Skeletal muscle tissue (tissue), 4 donors: Measurements from ENCODE around the gene FAM193B. TPM values are rescaled to one million over a fixed set of nuclear protein-coding genes. Genes with fewer than 3 reads are reported as not detected.
A peak's percentile ranks its signal among the peaks of the same experiment; 100 is the strongest.
"Not testable (repeated sequence)": the region's sequence is repeated elsewhere in the genome, so short reads cannot be mapped to it uniquely, and the experiment has no call there.

Experiments used
- H3K27ac ChIP-seq: one replicate; pipeline ENCODE4 v1.7.0; 2013; ENCODE audit warnings: mild to moderate bottlenecking, low read depth, low read length, inconsistent platforms
- H3K27me3 ChIP-seq, 3 donors: one replicate each; pipeline ENCODE4 v1.7.0; 2013; ENCODE audit warnings: low read length in 3 of 3; ENCODE audit not compliant: control insufficient read depth in 3 of 3, insufficient read depth in 3 of 3
- H3K36me3 ChIP-seq, 3 donors: one replicate each; pipeline ENCODE4 v1.7.0; 2013; ENCODE audit warnings: low read length in 3 of 3; ENCODE audit not compliant: control insufficient read depth in 3 of 3, insufficient read depth in 3 of 3
- H3K4me1 ChIP-seq, 3 donors: one replicate each; pipeline ENCODE4 v1.7.0; 2013; ENCODE audit warnings: low read length in 3 of 3, mild to moderate bottlenecking in 3 of 3; ENCODE audit not compliant: control insufficient read depth in 3 of 3, insufficient read depth in 3 of 3
- H3K4me3 ChIP-seq, 3 donors: one replicate each; pipeline ENCODE4 v1.7.0; 2013; ENCODE audit warnings: low read length in 3 of 3
- H3K9ac ChIP-seq, 3 donors: one replicate each; pipeline ENCODE4 v1.7.0; 2013; ENCODE audit warnings: low read length in 3 of 3, mild to moderate bottlenecking in 3 of 3, moderate library complexity in 2 of 3, low read depth in 1 of 3
- H3K9me3 ChIP-seq, 3 donors: one replicate each; pipeline ENCODE4 v1.7.0; 2013; ENCODE audit warnings: low read length in 3 of 3; ENCODE audit not compliant: control insufficient read depth in 3 of 3
- total RNA-seq: library from RNA; depleted of rRNA; stranded (reverse); fragments of >200 nt; gene quantifications from one replicate; pipeline ENCODE4 v1.2.3, GENCODE V29; 2014
- donor health status: Osteomylitis.

Gene FAM193B
- total RNA-seq, 1 donor from 2014 or later = 11.0 TPM

DNA sequence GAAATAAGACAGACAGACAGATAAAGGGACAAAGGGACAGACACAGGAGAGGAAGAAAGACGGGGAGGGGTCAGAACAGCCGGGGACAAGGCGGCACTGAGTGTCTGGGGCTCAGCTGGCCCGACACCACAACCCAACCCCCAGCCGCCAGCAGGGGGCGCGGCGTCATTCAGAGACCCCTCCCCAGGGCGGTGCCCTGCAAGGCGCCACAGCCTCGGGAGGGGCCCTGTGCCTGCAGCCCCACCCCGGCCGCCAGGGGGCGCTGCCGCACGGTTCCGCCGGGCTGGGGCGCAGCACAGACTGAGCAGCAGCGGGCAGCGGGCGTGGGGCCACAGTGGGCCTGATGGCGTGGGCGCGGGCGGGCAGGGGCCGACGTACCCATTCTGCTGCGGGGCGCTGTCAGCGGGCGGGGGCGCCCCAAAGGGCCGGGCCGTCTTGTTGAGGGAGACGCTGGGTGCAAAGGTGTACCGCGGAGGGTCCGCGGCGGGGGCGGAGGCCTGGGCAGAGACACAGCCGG lies 62.9 kb downstream of the FAM193B start:
- H3K27ac ChIP-seq = no peak overlapping the region
- no peaks in the 10 kb centered on the region for H3K9me3 ChIP-seq
- H3K36me3 ChIP-seq = peaks cover 53 to 69% (median 67%) of the 10 kb centered on the region in 3 donors
- H3K27me3 ChIP-seq = no peaks in the 10 kb centered on the region
- H3K4me3 ChIP-seq = no peak overlapping the region
- H3K4me1 ChIP-seq = peaks cover 46 to 62% (median 53%) of the 10 kb centered on the region in 3 donors
- H3K9ac ChIP-seq = peak overlapping the region in 1 of 3 donors; percentile 16

DNA sequence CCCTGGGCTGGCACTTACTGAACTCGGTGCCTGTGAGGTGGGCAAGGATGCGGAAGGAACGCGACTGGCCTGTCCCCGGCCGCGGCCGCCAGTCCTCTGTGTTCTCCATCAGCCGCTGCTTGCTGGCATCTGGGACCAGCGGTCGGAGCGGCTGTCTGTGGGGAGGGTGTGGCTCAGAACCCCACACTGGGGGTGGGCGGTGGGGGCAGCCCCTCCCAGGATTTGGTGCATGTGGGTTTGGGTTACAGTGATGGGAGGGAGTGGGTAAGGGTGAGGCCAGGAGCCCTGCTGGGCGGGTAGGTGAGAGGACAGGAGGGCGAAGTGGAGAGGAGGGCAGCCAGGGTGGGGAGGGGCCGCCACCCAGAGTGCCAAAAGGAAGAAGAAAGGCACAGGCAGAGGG lies 63.4 kb downstream of the FAM193B start:
- Histone ChIP-seq H3K36me3 (peaks cover 57 to 71% (median 70%) of the 10 kb centered on the region in 3 donors), H3K4me1 (peaks cover 46 to 62% (median 51%) of the 10 kb centered on the region in 3 donors), H3K4me3 (no peak overlapping the region), H3K27me3 (no peaks in the 10 kb centered on the region), H3K27ac (no peak overlapping the region), H3K9me3 (no peaks in the 10 kb centered on the region), H3K9ac (peak overlapping the region in 1 of 3 donors; percentile 33)

DNA sequence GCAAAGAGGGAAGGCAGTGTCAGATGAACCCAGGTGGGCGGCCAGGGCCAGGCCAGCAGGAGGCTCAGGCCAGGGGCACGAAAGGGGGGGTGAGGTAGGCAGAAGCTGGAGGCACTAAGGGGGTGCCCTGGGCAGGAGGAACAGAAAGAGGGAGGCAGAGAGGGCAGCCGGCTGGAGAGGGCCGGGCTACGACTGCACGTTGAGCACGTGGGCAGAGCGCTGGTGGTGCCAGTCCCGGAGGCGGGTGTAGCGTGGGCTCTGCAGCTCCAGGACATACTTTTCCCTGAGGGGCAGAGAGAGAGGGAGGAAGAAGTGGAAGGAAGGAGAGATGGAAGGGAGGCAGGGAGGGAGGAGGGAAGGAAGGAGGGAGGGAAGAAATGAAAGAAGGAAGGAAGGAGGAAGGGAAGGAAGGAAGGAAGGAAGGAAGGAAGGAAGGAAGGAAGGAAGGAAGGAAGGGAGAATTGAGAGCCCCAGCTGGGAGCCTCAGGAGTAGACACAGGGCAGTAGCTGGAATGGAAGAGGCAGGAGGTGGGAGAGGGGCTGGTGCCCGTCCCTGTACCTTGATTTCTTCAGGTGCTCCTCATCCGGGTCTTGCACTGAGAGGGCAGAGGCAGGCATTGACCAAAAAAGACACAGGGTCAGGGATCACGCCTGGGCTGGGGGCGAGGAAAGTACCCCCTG lies 63.9 kb downstream of the FAM193B start:
- peaks cover 60 to 65% (median 65%) of the 10 kb centered on the region in 3 donors for H3K36me3 ChIP-seq
- no peaks in the 10 kb centered on the region for H3K27me3 ChIP-seq
- H3K27ac ChIP-seq = no peak overlapping the region
- H3K4me1 ChIP-seq = peaks cover 44 to 60% (median 51%) of the 10 kb centered on the region in 3 donors
- no peaks in the 10 kb centered on the region for H3K9me3 ChIP-seq
- H3K4me3 ChIP-seq = no peak overlapping the region
- peak overlapping the region in 1 of 3 donors; percentile 33 for H3K9ac ChIP-seq

DNA sequence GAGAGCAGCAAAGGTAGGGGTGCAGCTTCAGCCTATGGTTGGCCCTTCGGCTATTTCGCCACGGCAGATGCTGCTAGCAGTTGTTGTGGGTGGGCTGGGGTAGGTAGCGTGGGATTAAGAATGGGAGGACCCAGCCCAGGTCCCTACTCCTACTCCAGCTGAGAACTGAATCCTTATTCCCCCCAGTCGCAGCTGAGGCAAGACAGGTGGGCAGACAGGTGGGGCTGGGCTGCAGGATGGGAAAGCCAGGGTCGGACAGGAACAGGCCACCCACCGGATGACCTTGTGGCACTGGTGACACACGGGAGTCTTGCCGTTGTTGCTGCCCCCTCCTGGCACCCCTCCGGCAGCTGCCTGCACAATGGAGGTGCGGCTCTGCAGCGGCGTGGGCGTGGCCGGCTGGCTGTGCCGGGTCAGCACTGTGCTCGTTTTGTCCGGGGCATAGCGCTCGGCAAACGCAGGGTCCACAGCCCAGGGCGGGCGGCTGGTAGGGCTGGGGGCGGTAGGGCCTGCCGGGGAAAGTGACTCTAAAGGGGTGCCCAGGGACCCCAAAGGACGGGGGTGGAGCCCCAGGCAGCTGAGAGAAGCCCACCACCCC lies 65.1 kb downstream of the FAM193B start:
- Histone ChIP-seq H3K4me1 (peaks cover 42 to 60% (median 51%) of the 10 kb centered on the region in 3 donors), H3K4me3 (no peak overlapping the region), H3K9ac (no peak overlapping the region), H3K36me3 (peaks cover 62 to 68% (median 63%) of the 10 kb centered on the region in 3 donors), H3K9me3 (no peaks in the 10 kb centered on the region), H3K27ac (no peak overlapping the region), H3K27me3 (no peaks in the 10 kb centered on the region)

DNA sequence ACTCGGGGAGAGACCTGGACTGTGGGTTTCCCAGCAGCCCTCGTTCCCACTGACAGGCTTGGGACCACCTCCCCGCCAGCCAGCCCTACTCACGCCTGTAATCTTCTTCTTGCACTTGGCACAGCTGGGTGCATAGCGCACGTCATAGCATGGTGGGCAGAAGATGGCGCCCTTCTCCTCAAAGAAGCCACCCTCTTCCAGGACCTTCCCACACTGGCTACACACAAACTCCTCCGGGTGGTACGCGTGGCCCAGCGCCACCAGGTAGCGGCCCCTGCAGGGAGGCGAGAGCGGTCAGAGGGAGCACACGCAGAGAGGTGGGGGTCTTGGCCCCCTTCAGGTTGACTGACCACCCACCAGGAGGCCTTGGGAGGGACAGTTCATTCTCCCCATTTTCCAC lies 66.4 kb downstream of the FAM193B start:
- H3K4me3 ChIP-seq = no peak overlapping the region
- H3K4me1 ChIP-seq = peaks cover 36 to 55% (median 49%) of the 10 kb centered on the region in 3 donors
- H3K27me3 ChIP-seq = no peaks in the 10 kb centered on the region
- H3K27ac ChIP-seq = no peak overlapping the region
- no peak overlapping the region for H3K9ac ChIP-seq
- peaks cover 58 to 70% (median 66%) of the 10 kb centered on the region in 3 donors for H3K36me3 ChIP-seq
- H3K9me3 ChIP-seq = no peaks in the 10 kb centered on the region

DNA sequence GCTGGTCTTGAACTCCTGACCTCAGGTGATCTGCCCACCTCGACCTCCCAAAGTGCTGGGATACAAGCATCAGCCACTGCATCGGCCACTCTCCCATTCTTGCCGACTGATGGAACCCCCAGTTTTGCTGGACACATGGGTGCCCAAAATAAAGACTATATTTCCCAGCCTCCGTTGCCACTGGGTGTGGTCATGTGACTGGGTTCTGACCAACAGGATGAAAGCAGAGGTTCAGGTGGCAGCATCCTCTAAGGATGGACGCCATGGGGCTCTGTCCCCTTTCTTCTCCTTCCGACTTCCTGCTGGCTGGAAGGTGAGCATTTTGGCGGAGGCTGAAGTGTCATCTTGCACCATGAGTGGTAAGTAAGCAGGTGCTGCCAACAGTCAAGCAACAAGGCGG lies 67.2 kb downstream of the FAM193B start:
- Histone ChIP-seq H3K9me3 (no peaks in the 10 kb centered on the region), H3K9ac (no peak overlapping the region), H3K4me1 (peaks cover 28 to 47% (median 41%) of the 10 kb centered on the region in 3 donors), H3K27me3 (no peaks in the 10 kb centered on the region), H3K36me3 (peaks cover 50 to 63% (median 59%) of the 10 kb centered on the region in 3 donors), H3K4me3 (no peak overlapping the region), H3K27ac (no peak overlapping the region)

DNA sequence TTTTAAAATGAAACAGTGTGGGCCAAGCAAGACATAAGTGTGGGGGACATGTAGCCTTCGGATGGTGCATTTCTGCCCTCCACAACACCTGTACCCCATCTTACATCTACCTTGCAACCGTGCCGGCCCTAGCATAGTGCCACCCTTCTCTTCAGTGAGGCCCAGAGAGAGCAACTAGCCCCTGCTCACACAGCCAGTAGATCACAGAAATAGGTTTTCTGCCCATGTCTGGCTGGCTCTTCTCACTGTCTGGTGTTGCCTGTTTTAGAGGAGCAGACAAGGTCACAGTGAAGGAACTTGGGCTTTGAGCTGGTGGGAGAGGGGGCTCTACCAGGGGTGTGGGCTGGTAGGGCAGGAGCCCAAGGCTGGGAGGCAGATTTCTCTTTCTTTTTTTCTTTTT lies 68.1 kb downstream of the FAM193B start:
- Histone ChIP-seq H3K4me1 (peaks cover 26 to 49% (median 38%) of the 10 kb centered on the region in 3 donors), H3K9me3 (no peaks in the 10 kb centered on the region), H3K4me3 (no peak overlapping the region), H3K27me3 (no peaks in the 10 kb centered on the region), H3K36me3 (peaks cover 51 to 59% (median 59%) of the 10 kb centered on the region in 3 donors), H3K9ac (no peak overlapping the region), H3K27ac (no peak overlapping the region)

DNA sequence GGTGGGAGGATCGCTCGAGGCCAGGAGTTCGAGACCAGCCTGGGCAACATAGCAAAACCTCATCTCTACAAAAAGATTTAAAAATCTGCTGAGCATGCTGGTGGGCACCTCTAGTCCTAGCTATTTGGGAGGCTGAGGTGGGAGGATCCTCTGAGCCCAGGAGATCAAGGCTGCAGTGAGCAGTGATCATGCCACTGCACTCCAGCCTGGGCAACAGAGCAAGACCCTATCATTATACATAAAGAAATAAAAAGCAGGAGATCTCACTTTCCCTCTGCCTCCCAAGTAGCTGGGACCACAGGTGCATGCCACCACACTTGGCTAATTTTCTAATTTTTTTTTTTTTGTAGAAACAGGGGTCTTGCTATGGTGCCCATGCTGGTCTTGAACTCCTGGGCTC lies 68.6 kb downstream of the FAM193B start:
- H3K4me3 ChIP-seq, H3K9me3 ChIP-seq, H3K27me3 ChIP-seq: not testable (repeated sequence)
- peaks cover 46 to 54% (median 54%) of the 10 kb centered on the region in 3 donors for H3K36me3 ChIP-seq
- peaks cover 26 to 44% (median 38%) of the 10 kb centered on the region in 3 donors for H3K4me1 ChIP-seq
- peak overlapping the region; percentile 9 for H3K27ac ChIP-seq
- peak overlapping the region in 1 of 3 donors; percentile 75 for H3K9ac ChIP-seq

DNA sequence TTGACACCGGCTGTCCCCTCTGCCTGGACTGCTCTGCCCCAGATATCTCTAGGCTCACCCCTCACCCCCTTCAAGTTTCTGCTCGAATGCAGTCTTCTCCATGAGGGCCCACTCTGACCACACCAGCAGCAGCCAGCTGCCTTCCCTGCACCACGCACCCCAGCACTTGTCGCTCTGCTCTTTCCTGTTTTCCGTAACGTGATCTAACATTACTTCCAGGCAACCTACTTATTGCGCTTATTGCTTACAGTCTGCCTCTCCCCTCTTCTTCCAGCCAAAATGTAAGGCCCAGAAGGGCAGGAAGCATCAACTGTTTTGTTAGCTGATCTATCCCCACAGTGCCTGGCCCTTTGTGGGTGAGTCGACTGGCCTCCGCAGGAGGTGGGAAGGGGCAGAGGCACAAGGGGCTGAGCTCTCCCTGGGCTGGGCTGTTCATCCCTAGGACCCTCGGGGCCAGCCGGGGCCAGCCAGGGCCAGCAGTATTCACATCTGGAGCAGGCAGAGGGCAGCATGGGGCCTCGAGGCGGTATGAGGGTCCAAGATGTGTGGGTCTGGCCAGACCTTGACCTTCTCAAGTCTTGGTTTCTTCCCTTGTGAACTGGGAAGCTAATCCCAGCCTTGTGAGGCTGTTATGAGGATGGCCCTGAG lies 69.3 kb downstream of the FAM193B start:
- peaks cover 27 to 41% (median 36%) of the 10 kb centered on the region in 3 donors for H3K4me1 ChIP-seq
- H3K27ac ChIP-seq = peak overlapping the region; percentile 9
- peaks cover 40 to 48% (median 47%) of the 10 kb centered on the region in 3 donors for H3K36me3 ChIP-seq
- no peaks in the 10 kb centered on the region for H3K27me3 ChIP-seq
- H3K9me3 ChIP-seq = no peaks in the 10 kb centered on the region
- peak overlapping the region in 1 of 3 donors; percentile 29 for H3K4me3 ChIP-seq
- H3K9ac ChIP-seq = peak overlapping the region in 1 of 3 donors; percentile 75
